ENCODE results near the gene NACC2.

The NACC2 gene

GRCh38 chr9:135985459-135985774 lies 109.7 kb downstream of the NACC2 start:
- Histone ChIP-seq H3K14ac (ENCODE audit: low read length) (peak overlapping the region; percentile 99), H2BK12ac (ENCODE audit: low read length) (peak overlapping the region; percentile 98)
- no CpG with 5 or more reads among the region's 14 CpGs for WGBS, 2 donors (ENCODE audit: extremely low coverage in 2 of 2, insufficient read length in 2 of 2, insufficient replicate concordance in 1 of 2)

GRCh38 chr9:135984072-135984710 lies 110.9 kb downstream of the NACC2 start:
- peak overlapping the region; percentile 87 for H2BK5ac ChIP-seq (ENCODE audit: low read length)
- peak overlapping the region; percentile 94 for H2BK12ac ChIP-seq (ENCODE audit: low read length)
- H3K79me1 ChIP-seq (ENCODE audit: low read depth, low read length), result no peaks in the 10 kb centered on the region
- peak overlapping the region; percentile 85 for H4K91ac ChIP-seq (ENCODE audit: low read depth, low read length, poor library complexity)
- no peak overlapping the region for H3K4me3 ChIP-seq (ENCODE audit: low read length in 2 of 2)
- no peak overlapping the region for H2AFZ ChIP-seq (ENCODE audit: low read length)
- peak overlapping the region; percentile 91 for H2AK5ac ChIP-seq (ENCODE audit: low read depth, low read length)
- no peak overlapping the region for H3K27ac ChIP-seq (replicated peaks; ENCODE audit: low read length)
- peak overlapping the region; percentile 56 for H3K14ac ChIP-seq (ENCODE audit: low read length)
- peak overlapping the region; percentile 67 for H2BK120ac ChIP-seq (ENCODE audit: low read depth, low read length)
- peak overlapping the region; percentile 65 for H3K23ac ChIP-seq (ENCODE audit: low read depth, low read length, poor library complexity)
- H3K4me2 ChIP-seq (ENCODE audit: insufficient read depth, low read length, poor library complexity, severe bottlenecking), result no peak overlapping the region
- no peaks in the 10 kb centered on the region for H3K36me3 ChIP-seq (replicated peaks in 1 of 2; ENCODE audit: control insufficient read depth in 2 of 2, insufficient read depth in 2 of 2, low read length in 2 of 2)
- peaks cover 5 to 20% of the 10 kb centered on the region in 2 donors for H3K4me1 ChIP-seq (ENCODE audit: control insufficient read depth in 2 of 2, insufficient read depth in 1 of 2, low read depth in 1 of 2, low read length in 2 of 2)
- H4K8ac ChIP-seq (ENCODE audit: low read depth, low read length), result no peak overlapping the region
- no peak overlapping the region for H3K9ac ChIP-seq (ENCODE audit: low read depth, low read length, poor library complexity)
- peak overlapping the region; percentile 89 for H2BK15ac ChIP-seq (ENCODE audit: low read length)
- no CpG with 5 or more reads among the region's 22 CpGs for WGBS, 2 donors (ENCODE audit: extremely low coverage in 2 of 2, insufficient read length in 2 of 2, insufficient replicate concordance in 1 of 2)
- H3K27me3 ChIP-seq (ENCODE audit: control insufficient read depth in 3 of 3, insufficient read depth in 3 of 3, low read depth in 1 of 3, low read length in 3 of 3), result peaks cover 0 to 42% (median 0%) of the 10 kb centered on the region in 3 experiments
- peak overlapping the region; percentile 89 for H3K18ac ChIP-seq (ENCODE audit: low read length)
- DNase-seq (ENCODE audit: low spot score), result no peak
- no peaks in the 10 kb centered on the region for H3K9me3 ChIP-seq (replicated peaks in 1 of 2; ENCODE audit: control insufficient read depth in 2 of 2, insufficient read depth in 1 of 2, low read depth in 1 of 2, low read length in 2 of 2)
- peak overlapping the region; percentile 76 for H3K4ac ChIP-seq (ENCODE audit: low read length)

More at GRCh38 chr9:135985459-135985774, 109.7 kb downstream of the NACC2 start:
- H2BK15ac ChIP-seq (ENCODE audit: low read length), result peak overlapping the region; percentile 53
- peak overlapping the region; percentile 72 for H4K8ac ChIP-seq (ENCODE audit: low read depth, low read length)
- peak overlapping the region; percentile 97 for H3K23ac ChIP-seq (ENCODE audit: low read depth, low read length, poor library complexity)
- peak overlapping the region; percentile 76 for H3K18ac ChIP-seq (ENCODE audit: low read length)
- peaks cover 0 to 37% (median 0%) of the 10 kb centered on the region in 3 experiments for H3K27me3 ChIP-seq (ENCODE audit: control insufficient read depth in 3 of 3, insufficient read depth in 3 of 3, low read depth in 1 of 3, low read length in 3 of 3)
- H3K9me3 ChIP-seq (replicated peaks in 1 of 2; ENCODE audit: control insufficient read depth in 2 of 2, insufficient read depth in 1 of 2, low read depth in 1 of 2, low read length in 2 of 2), result no peaks in the 10 kb centered on the region
- peak overlapping the region; percentile 56 for H4K91ac ChIP-seq (ENCODE audit: low read depth, low read length, poor library complexity)
- no peak overlapping the region for H3K4ac ChIP-seq (ENCODE audit: low read length)
- H2BK5ac ChIP-seq (ENCODE audit: low read length), result no peak overlapping the region
- peaks cover 8 to 25% of the 10 kb centered on the region in 2 donors for H3K4me1 ChIP-seq (ENCODE audit: control insufficient read depth in 2 of 2, insufficient read depth in 1 of 2, low read depth in 1 of 2, low read length in 2 of 2)
- peak overlapping the region; percentile 77 for H2AFZ ChIP-seq (ENCODE audit: low read length)
- H2BK120ac ChIP-seq (ENCODE audit: low read depth, low read length), result peak overlapping the region; percentile 31
- H3K4me3 ChIP-seq (ENCODE audit: low read length in 2 of 2), result no peak overlapping the region
- H3K79me1 ChIP-seq (ENCODE audit: low read depth, low read length), result no peaks in the 10 kb centered on the region
- no peak overlapping the region for H3K9ac ChIP-seq (ENCODE audit: low read depth, low read length, poor library complexity)
- DNase-seq (ENCODE audit: low spot score), result no peak
- no peaks in the 10 kb centered on the region for H3K36me3 ChIP-seq (replicated peaks in 1 of 2; ENCODE audit: control insufficient read depth in 2 of 2, insufficient read depth in 2 of 2, low read length in 2 of 2)
- H2AK5ac ChIP-seq (ENCODE audit: low read depth, low read length), result peak overlapping the region; percentile 95
- no peak overlapping the region for H3K4me2 ChIP-seq (ENCODE audit: insufficient read depth, low read length, poor library complexity, severe bottlenecking)
- no peak overlapping the region for H3K27ac ChIP-seq (replicated peaks; ENCODE audit: low read length)

DNA sequence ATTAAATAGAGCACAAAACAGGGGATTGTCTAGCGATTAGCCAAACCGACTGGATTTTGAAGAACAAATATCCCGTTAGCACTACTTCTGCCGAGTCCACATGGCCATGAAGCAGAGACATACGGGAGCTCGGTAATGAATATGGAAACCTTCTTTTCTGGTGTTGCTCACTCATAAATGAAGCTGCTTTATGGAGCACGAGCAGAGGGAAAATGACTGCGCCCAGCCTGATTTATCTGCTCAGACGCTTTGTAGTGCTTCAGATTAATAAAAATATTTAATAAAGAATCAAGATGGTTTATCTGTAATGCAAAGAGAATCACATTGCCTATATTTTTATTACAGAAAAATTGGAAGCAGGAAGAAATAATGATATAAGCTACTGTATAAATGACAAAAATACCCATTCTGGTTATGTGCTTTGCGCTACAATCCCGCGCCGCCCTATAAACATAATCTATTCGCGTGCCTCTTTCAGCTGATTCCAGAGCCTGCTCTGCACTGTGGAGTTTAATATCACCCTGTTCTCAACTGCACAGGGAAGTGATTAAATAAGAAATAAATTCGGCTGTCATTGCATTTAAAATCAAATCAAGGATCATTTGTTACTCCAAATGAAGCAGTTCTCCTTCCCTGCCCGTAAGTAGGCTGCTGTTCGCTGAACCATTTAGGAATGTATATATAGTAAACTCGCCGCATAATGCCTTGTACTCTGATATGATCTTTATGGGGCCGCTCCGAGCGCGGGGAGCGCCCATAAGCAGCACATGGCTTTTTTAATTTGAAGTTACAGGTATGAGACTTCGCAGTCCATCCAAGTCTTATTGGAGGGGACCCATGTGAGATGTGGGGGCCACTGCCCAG lies 111.6 kb downstream of the NACC2 start:
- Histone ChIP-seq H3K27ac (replicated peaks; ENCODE audit: low read length) (no peak overlapping the region), H3K4me1 (ENCODE audit: control insufficient read depth in 2 of 2, insufficient read depth in 1 of 2, low read depth in 1 of 2, low read length in 2 of 2) (peaks cover 5 to 20% of the 10 kb centered on the region in 2 donors)
- no CpG with 5 or more reads among the region's 26 CpGs for WGBS, 2 donors (ENCODE audit: extremely low coverage in 2 of 2, insufficient read length in 2 of 2, insufficient replicate concordance in 1 of 2)

More for the DNA sequence above, 111.6 kb downstream of the NACC2 start:
- peak overlapping the region; percentile 67 for H2BK120ac ChIP-seq (ENCODE audit: low read depth, low read length)
- H2BK15ac ChIP-seq (ENCODE audit: low read length), result peak overlapping the region; percentile 89
- H2AK5ac ChIP-seq (ENCODE audit: low read depth, low read length), result peak overlapping the region; percentile 91
- no peak overlapping the region for H3K4me2 ChIP-seq (ENCODE audit: insufficient read depth, low read length, poor library complexity, severe bottlenecking)
- H2BK12ac ChIP-seq (ENCODE audit: low read length), result no peak overlapping the region
- H4K91ac ChIP-seq (ENCODE audit: low read depth, low read length, poor library complexity), result no peak overlapping the region
- H3K14ac ChIP-seq (ENCODE audit: low read length), result no peak overlapping the region
- H4K8ac ChIP-seq (ENCODE audit: low read depth, low read length), result no peak overlapping the region
- peaks cover 0 to 42% (median 0%) of the 10 kb centered on the region in 3 experiments for H3K27me3 ChIP-seq (ENCODE audit: control insufficient read depth in 3 of 3, insufficient read depth in 3 of 3, low read depth in 1 of 3, low read length in 3 of 3)
- H3K79me1 ChIP-seq (ENCODE audit: low read depth, low read length), result peaks cover 2% of the 10 kb centered on the region
- no peak overlapping the region for H2AFZ ChIP-seq (ENCODE audit: low read length)
- no peak for DNase-seq (ENCODE audit: low spot score)
- no peak overlapping the region for H3K9ac ChIP-seq (ENCODE audit: low read depth, low read length, poor library complexity)
- H2BK5ac ChIP-seq (ENCODE audit: low read length), result peak overlapping the region; percentile 87
- no peaks in the 10 kb centered on the region for H3K36me3 ChIP-seq (replicated peaks in 1 of 2; ENCODE audit: control insufficient read depth in 2 of 2, insufficient read depth in 2 of 2, low read length in 2 of 2)
- H3K18ac ChIP-seq (ENCODE audit: low read length), result peak overlapping the region; percentile 89
- H3K4ac ChIP-seq (ENCODE audit: low read length), result peak overlapping the region; percentile 76
- no peak overlapping the region for H3K4me3 ChIP-seq (ENCODE audit: low read length in 2 of 2)
- no peaks in the 10 kb centered on the region for H3K9me3 ChIP-seq (replicated peaks in 1 of 2; ENCODE audit: control insufficient read depth in 2 of 2, insufficient read depth in 1 of 2, low read depth in 1 of 2, low read length in 2 of 2)
- H3K23ac ChIP-seq (ENCODE audit: low read depth, low read length, poor library complexity), result peak overlapping the region; percentile 65

All from neuronal stem cell (in vitro differentiated cells).